MM.1S (cell line): ENCODE results near the gene MKLN1.

Experiments used
- EZH2 ChIP-seq: fragments of 300-600 bp; sonication (generic); optimal IDR thresholded peaks from 2 replicates; pipeline ENCODE3; 2017; ENCODE audit warnings: low read depth, mild to moderate bottlenecking, antibody characterized with exemption, low read length, mixed read lengths
- EZH2phosphoT487 ChIP-seq: fragments of 300-600 bp; sonication (generic); IDR thresholded peaks from 2 replicates; pipeline ENCODE4 v1.6.1; 2018; ENCODE audit warnings: antibody characterized with exemption, low read length
- TF ChIP-seq, protein P1 (sequence below): fragments of 300-600 bp; sonication (generic); IDR thresholded peaks from 2 replicates; pipeline ENCODE4 v1.5.1; 2016; ENCODE audit warnings: antibody characterized with exemption, low read length, mixed read lengths

DNA sequence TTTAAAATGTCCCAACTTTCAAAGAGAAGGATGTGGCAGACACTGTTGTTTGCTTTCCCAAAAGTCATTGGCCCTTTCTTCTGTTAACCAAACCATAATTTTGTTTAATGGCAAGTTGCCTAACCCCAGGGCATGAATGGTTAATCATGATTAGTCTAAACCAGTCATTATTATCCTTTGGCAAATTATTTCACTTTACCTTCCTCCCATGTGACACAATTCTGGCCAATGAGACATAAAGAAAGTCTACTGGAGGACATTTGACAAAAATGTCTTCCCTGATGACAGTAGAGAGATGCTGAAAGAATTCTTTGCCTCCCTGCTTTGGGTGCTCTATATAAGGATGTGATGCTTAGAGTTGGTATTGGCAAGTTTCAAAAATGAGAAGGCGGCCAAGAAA lies 126.8 kb downstream of the MKLN1 start:
- TF ChIP-seq, protein P1, sequence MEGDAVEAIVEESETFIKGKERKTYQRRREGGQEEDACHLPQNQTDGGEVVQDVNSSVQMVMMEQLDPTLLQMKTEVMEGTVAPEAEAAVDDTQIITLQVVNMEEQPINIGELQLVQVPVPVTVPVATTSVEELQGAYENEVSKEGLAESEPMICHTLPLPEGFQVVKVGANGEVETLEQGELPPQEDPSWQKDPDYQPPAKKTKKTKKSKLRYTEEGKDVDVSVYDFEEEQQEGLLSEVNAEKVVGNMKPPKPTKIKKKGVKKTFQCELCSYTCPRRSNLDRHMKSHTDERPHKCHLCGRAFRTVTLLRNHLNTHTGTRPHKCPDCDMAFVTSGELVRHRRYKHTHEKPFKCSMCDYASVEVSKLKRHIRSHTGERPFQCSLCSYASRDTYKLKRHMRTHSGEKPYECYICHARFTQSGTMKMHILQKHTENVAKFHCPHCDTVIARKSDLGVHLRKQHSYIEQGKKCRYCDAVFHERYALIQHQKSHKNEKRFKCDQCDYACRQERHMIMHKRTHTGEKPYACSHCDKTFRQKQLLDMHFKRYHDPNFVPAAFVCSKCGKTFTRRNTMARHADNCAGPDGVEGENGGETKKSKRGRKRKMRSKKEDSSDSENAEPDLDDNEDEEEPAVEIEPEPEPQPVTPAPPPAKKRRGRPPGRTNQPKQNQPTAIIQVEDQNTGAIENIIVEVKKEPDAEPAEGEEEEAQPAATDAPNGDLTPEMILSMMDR, result no peak
- TF ChIP-seq EZH2phosphoT487, result no peak
- no peak for TF ChIP-seq EZH2
